HG02588 (cell line): ENCODE results near the gene AKR1C2.
"Not testable (repeated sequence)": the region's sequence is repeated elsewhere in the genome, so short reads cannot be mapped to it uniquely, and the experiment has no call there.

Experiments
- ATAC-seq: cut with Tn5 transposase; IDR thresholded peaks from one replicate; pipeline ENCODE4 v1.9.1; 2021; ENCODE audit warnings: mild to moderate bottlenecking, moderate library complexity; ENCODE audit not compliant: unreplicated experiment

The AKR1C2 gene

DNA sequence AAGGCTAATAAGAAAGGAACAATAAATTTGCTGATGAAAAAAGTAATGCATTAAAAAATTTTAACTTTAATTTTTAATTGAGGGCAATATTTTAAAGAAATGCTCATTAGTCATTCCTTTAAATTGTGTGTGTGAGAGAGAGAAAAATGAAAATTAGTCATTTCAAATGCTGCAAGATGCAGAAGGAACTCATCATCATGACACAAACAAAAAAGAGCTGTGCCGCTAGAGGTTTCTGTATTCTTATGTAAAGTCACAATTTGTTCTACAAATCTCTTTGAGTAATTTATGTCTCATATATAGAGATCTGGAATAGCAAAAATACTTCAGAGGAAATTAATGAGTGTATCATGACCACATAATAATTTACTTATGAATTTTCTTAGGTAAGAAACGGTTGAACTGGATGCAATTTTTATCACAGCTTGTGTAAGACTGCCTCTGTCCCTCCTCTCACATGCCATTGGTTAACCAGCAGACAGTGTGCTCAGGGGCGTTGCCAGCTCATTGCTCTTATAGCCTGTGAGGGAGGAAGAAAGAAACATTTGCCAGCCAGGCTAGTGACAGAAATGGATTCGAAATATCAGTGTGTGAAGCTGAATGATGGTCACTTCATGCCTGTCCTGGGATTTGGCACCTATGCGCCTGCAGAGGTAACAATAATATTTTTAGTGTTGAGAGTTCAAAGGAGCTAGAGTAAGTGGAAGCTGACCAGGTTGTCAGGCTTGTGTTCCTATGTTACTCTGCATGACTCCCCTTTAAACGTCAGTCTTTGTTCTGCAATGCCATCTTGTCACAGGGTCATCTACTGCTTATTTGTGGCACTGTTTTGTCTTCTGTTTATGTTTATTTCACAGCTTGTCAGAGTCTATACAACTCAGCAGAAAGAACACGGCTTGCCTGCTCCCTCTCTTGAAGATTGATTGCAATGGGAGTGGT, 40.5 kb downstream of the AKR1C2 start, which contains the start of gene AKR1C1:
Gene AKR1C1, plus strand, starts transcription at position 540 of the 939 bp plus-strand sequence. Its CDS starts 30 bp downstream, at position 570.
- ATAC-seq: not testable (repeated sequence)

DNA sequence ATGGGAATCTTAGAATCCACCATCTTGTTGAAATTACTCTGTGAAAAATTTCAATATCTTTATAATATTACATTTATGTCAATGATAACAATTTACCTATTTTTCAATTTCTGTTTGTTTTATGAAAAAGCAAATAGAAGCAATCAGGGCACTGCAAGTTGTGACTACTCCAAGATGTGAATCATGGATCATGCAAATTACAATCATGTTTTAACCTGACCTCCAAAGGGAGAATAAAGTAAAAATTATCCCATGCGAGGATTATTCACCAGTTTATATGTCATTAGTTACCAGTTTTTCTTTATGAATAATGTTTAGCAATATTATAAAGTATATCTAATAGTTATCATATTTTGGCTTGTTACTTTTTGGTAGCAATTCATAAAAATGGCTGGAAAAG, 41.3 kb downstream of the AKR1C2 start:
- ATAC-seq: not testable (repeated sequence)

DNA sequence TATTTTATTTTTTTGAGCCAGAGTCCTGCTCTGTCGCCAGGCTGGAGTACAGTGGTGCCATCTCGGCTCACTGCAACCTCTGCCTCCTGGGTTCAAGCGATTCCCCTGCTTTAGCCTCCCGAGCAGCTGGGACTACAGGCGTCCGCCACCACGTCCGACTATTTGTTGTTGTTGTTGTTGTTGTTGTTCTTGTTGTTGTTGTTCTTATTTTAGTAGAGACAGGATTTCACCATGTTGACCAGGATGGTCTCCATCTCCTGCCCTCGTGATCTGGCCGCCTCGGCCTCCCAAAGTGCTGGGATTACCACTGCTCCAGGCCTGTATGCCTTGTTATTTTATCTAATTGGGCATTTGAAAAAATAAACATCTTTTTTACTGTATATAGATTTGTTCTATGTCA, 42.1 kb downstream of the AKR1C2 start:
- ATAC-seq: not testable (repeated sequence)

DNA sequence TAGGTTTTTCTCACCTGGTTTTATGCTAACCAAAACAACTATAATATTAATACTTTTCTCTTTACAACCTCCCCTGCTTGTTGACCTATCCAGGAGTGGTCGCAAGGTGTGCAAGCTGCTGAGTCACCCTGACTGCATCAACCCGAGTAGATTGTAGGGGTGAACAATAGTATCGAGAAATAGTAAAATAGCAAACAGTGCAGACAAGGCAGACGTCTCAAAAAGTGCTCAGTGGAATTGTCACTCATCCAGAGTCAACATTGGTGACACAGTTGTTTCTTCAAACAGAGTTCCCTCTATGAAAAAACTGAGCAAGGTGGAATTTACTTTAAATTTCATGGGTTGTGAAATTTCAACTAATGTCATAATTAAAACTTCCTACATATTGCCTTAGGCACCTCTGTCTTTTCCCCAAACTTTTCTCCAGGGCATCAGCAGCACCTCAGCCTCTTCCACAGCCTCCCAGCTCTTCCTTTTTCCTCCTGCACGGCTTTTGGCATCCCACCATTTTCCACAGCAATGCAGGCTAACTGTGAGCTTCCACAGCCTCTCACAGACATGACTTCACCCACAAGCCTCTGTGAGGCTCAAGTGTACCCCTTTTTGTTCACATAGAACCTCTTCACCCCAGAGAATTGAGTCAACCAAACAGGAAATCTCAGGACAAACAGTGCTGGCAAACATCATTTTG, 46.6 kb downstream of the AKR1C2 start:
- ATAC-seq: not testable (repeated sequence)

DNA sequence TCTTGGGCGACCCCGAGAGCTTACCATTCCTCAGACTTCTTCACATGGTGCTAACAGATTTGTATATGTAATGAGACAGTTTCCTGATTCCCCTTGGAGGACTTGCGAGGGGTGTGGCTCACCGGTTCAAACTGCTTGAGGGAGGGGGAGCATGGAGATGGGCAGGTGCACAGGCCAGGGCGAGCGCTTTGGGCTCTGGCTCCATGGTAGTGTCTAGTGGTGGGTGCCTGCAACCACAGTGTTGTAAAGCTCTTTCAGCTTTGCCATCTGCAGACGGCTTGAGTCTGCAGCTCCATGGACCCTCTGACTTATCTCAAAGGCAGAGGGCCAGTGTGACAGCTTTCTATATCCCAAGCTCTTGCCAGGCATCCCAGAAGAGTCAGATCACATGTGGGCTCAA, 47.6 kb downstream of the AKR1C2 start:
- ATAC-seq: not testable (repeated sequence)

DNA sequence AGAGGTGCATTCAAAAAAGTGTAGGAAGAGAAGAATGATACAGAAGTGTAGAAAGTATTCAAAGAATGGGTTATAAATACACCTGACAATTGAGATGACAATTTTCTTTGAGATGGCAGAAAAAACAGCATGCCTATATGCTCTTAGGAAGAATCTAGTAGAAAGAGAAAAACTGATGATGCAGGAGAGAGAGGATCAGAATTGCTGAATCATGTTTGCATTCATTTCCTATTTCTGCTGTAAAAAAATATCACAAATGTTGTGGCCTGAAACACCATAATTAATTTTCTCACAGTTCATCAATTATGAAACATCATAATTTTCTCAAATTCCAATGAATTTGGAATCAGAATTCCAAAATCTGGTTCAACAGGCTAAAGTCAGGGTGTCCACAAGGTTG, 50.3 kb downstream of the AKR1C2 start:
- no peak for ATAC-seq

DNA sequence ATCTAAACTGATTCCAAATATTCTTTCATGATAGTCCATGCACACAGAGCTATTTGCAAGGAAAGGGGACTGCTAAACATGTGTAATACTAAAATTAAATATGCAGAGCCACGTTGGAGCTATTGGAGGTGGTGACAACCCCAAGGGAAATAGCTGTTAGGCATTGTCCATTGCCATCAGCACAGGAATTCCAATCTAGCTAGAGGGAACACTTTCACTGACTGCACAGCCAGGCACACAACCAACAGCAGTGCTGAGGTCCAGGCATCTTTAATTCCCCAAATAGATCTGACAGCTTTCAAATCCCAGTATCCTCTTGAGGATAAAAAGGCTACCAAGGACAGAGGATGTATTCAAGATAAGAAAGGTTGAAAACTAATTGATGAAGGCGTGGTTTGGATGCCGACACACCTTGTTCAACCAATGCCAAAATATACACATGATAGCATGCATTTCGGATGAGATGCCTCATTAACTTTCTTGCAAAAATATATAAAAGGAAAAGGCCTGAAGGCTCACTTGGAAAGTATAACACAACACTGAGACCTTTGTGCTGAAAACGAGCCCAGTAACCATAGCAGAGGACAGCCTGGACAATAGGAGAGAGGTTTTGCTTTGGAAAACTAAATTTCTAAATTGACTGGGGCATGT, 52.0 kb downstream of the AKR1C2 start:
- not testable (repeated sequence) for ATAC-seq

DNA sequence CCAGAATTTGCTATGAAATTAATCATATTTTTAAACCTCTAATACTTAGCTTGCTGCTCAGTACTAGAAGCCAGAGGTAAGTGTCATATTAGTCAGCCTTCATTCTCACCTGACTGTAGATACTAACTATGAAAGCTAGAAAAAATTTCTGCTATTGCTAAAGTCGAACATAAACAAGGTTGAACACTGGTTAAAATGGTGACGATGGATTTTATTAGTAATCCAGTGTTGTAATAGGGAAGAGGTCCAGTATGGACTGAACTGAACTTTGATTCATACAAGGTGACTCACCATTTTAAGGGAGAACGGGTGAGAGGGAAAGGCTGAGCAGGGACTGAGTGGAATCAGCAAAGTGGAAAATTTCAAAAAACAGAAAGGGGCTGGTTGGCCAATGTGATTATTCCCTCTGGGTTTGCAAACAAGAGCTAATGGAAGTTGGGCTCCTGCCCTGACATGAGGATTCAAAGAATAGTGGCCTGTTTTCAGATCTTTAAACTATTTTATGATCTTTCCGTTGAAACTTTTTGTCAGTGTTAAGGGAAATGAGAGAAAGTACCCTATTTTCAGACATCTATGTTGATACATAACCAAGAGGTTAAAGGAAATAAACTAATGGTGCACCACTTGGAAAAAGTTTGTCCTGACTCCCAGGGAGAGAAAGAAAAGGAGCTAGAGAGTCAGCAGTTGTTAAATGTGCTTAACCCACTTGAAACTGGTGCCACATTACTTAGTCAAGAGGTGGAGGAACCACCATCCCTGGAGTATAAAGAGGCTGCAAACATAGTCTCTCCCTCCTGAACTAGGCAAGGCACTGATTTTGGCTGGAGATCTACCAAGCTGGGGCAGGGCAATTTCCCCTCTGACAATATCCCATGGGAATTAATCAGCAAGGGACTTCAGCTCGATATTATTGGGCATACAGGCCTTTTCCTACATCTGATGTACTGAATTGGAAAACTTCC, 55.7 kb downstream of the AKR1C2 start:
- no peak for ATAC-seq

DNA sequence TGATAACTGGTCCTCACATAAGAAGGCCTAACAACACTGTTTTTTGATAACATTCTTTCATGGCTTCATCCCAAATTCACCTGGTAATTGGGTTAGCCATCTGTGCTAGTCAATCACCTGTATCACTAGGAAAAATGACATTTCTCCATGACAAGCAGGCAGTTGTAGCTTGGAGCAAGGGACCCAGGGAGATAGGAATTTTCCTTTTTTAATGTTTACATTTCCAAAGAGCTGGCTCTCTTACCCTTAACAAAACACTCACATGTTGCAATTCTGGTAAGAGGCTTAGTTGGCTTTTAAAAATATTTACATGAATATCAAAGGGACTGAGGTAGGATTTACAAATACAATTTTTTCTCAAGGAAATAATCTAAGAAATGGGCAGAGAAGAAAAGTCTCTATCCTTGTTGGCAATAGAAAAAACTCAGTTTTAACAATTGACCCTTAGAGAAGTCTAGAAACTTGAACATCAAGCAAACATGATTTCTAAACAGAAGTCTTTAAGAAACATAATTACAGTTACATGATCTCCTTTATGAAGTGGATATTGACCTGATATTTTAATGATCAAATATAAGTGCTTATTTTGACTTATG, 56.5 kb downstream of the AKR1C2 start:
- no peak for ATAC-seq

DNA sequence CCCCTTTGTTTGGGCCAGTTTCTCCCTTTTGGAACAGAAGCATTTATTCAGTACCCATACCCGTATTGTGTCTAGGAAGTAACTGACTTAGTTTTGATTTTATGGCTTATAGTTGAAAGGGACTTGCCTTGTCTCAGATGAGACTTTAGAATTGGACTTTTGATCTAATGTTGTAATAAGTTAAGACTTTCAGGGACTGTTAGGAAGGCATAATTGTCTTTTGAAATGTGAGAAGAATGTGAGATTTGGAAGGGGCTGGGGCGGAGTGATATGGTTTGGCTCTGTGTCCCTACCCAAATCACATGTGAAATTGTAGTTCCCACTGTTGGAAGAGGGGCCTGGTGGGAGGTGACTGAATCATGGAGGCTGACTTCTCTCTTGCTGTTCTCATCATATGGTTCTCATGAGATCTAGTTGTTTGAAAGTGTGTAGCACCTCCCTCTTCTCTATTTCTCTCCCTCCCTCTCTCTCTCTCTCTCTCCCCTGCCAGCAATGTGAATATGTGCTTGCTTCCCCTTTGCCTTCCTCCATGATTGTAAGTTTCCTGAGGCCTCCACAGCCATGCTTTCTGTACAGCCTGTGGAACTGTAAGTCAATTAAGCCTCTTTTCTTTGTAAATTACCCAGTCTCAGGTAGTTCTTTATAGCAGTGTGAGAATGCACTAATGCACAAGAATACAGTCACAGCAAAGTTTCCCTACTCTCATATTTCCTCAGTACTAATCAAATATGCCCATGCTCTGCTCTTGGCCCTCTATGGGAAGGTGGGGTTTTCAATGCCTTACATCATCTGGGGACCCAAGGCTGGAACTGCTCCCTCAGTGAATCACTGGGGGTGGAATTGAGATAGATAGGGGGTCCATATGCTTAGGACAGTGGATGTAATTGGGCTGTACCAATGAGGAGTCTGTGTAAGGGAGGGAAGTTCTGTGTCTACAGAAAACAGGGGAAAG, 57.6 kb downstream of the AKR1C2 start:
- ATAC-seq: no peak

DNA sequence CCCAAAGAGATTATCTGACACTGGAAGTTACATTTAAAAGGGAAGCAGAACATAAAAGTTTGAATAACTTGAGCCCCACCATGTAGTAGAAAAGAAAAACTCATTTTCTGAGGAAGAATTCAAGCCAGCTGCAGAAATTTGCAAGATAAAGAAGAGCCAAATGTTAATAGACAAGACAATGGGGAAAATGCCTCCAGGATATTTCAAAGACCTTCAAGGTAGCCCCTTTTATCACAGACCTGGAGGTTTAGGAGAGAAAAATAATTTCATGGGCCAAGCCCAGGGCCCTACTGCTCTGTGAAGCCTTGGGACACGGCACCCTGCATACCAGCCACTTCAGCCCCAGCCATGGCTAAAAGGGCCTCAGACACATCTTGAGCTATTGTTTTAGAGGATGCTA, 58.8 kb downstream of the AKR1C2 start:
- ATAC-seq: no peak

DNA sequence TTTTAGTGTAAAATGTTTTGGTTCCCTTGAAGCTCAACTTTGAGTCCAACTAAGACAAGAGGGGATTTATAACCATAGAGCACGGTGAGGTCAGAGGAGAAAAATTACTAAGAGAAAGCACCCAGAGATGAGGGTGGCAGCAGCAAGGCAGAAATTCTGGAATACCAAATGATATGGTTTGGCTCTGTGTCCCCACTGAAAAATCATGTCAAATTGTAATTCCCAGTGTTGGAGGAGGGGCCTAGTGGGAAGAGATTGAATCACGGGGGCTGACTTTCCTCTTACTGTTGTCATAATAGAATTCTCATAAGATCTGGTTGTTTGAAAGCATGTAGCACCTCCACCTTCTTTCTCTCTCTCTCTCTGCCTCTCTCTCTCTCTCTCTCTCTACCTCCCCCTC, 59.8 kb downstream of the AKR1C2 start:
- ATAC-seq: no peak

DNA sequence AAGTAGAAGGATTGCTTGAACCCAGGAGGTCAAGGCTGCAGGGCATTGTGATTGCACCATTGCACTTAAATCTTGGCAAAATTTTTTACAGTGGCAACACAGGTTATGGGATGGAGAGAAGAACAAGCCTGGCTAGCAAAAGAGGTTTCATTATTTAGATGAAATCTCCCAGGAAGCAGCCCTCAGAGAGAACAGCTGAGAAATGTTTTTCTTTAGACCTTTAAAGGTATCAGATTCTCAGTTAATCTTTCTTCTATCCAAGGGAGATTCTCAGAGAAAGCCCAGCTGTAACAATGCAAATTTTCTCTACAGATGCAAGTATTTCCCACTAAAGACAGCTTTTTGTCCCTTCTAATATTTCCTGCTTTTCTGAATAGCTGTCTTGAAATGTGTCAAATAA, 60.2 kb downstream of the AKR1C2 start:
- not testable (repeated sequence) for ATAC-seq

DNA sequence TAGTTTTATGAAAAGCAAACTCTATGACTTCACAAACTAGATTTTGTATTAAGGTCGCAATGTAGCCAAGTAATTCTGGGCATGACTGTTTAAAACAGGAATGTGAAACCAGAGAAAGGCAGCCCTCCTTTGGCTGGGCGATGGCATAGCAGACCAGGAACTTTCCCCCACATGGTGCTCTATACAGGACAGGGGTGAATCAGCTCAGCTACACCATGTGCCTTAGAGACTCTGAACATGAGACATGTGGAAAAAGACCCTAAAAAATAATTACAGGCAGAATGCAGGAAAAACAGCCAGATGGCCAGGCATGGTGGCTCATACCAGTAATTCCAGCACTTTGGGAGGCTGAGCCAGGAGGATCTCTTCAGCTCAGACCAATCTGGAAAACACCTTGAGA, 60.7 kb downstream of the AKR1C2 start:
- ATAC-seq: not testable (repeated sequence)

DNA sequence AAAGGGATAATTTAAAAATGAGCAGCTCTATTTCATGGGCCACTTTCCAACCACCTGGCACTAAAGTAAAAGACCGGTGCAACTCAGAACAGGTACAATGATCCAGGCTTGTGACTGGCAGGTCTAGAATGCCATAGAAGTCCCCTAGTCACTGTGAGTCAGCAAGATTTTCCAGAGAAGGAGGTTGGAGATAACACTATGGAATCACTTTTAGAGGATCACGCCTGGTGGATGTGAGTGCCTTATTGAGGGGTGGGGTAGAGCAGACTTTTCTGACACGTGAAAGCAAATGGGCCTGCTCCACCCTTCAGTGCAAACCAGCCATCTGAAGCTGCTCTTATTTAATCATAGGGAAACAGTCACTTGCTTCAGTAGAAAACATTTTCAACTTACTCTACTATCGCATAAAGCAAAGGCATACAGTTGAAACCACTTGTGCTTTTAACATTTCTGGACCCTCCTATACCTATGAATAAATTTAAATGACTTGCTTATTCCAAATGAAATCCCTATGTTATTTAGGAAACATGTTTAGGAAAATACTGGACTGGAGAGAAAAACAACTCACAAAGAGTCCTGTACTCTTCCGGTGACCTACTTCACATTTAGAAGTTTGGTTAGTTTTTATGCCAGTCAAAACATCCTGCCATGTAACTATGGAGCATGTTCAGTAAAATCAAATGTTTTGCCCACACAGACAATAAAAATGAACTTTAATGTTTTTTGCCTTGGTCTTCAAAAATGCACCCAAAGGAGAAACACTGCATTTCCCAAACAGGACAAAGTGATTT, 61.9 kb downstream of the AKR1C2 start:
- no peak for ATAC-seq

DNA sequence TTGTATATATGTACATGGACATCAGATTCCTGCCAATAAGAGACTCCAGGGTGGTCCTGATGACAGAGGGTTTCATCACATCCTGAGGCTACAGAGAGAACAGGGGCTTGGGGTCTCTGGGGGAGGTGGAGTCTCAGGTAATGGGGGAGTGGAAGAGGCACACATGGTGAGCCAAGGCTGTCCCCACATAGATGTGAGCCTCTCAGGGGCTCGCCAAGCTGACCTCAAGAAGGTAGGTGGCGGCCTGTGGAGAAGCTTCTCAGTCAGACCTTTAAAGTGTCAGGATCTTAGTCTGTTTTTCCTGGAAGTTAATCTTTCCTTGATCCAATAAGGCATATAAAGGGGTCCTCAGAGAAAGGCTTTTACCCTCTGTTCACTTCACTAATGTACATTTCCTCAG, 62.7 kb downstream of the AKR1C2 start:
- not testable (repeated sequence) for ATAC-seq

DNA sequence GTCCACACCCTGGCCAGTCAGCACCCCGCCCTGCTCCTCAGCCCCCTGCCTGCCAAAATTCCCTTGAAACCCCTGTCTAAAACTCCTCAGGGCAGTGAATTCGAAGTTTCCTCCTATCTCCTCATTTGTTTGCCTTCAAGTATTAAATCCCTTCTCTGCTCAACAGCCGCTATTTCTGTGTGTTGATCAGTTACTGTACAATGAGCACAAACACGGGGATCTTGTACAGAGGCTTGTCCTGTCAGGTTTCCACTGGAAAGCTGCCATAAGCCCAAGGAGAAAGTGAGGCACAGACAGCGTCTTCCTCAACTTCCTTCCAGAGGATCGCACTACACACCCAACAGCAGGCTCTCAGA, 63.6 kb downstream of the AKR1C2 start:
- ATAC-seq: not testable (repeated sequence)
